ENCODE data around the gene PEX3. TPM values are rescaled to one million over a fixed set of nuclear protein-coding genes. Genes with fewer than 3 reads are reported as not detected.
A peak's percentile ranks its signal among the peaks of the same experiment; 100 is the strongest.

Gene PEX3
- total RNA-seq, 1 donor from 2014 or later, result 17.9 TPM

DNA sequence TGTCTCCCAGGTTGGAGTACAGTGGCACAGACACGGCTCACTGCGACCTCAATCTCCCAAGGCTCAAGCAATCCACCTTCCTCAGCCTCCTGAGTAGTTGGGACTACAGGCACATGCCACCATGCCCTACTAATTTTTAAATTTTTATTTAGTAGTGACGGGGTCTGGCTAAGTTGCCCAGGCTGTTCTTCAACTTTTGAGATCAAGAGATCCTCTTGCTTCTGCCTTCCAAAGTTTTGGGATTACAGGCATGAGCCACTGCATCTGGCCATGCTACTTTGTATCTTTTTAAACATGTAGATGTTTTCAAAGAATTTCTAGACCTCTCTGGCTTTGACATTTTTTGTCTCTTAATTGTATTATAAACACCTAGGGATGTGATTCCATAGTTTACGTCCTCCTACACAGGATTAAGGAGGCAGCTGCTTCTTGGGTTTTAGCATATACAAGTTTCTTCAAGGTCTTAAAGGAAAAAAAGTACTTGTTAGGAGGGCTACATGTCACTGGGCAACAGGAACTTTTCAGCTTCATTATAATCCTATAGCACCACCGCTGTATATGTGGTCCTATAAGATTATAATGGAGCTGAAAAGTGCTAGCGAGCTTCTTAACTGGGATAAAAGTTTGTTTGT lies 1.4 kb upstream of the PEX3 start:
- Mint-ChIP-seq H3K36me3 (ENCODE audit: unreplicated experiment) (peaks cover under 1% of the 10 kb centered on the region), H3K9me3 (ENCODE audit: unreplicated experiment) (no peaks in the 10 kb centered on the region), H3K27ac (ENCODE audit: unreplicated experiment) (no peak overlapping the region), H3K4me1 (ENCODE audit: unreplicated experiment) (peaks cover 18% of the 10 kb centered on the region), H3K4me3 (ENCODE audit: unreplicated experiment) (peak overlapping the region; percentile 93), H3K27me3 (ENCODE audit: unreplicated experiment) (no peaks in the 10 kb centered on the region)
- DNase-seq (ENCODE audit: extremely low spot score, unreplicated experiment), result no peak
- TF ChIP-seq CTCF (IDR thresholded peaks at IDR 0.05), result no peak

DNA sequence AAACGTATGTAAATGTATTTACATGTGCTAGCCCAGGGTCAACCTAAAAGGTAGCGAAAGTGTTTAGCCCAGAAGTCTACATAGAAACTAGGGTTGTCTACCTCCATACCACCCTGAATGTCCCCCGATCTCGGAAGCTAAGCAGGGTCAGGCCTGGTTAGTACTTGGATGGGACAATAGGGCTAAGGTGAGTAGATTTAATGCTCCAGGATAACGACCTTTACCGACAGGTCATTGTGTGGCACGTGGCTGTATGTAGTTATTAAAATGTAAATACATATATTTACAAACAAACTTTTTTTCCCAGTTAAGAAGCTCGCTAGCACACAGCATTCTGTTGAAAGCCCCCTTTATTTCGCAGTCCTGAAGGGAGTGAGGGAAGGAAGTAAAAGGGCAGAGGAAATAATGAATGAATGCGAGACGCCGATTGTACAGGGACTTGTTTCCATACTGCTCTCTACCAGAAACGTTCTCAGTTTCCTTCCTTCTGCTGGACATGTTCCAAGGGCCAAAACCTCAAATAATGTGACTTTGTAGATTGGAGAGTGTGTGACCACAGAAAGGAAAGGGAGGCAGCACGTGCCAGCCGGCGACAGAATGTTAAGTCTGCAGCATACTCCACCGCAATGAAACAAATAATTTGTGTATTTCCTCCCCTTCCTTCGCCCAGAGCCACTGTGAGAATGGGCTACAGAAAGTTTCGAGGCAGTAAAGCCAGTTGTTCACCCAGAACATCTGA lies 722 bp upstream of the PEX3 start:
- no peaks in the 10 kb centered on the region for H3K9me3 Mint-ChIP-seq (ENCODE audit: unreplicated experiment)
- peaks cover 4% of the 10 kb centered on the region for H3K36me3 Mint-ChIP-seq (ENCODE audit: unreplicated experiment)
- TF ChIP-seq CTCF (IDR thresholded peaks at IDR 0.05), result no peak
- no peak for DNase-seq (ENCODE audit: extremely low spot score, unreplicated experiment)
- peak overlapping the region; percentile 93 for H3K4me3 Mint-ChIP-seq (ENCODE audit: unreplicated experiment)
- H3K27me3 Mint-ChIP-seq (ENCODE audit: unreplicated experiment), result no peaks in the 10 kb centered on the region
- H3K27ac Mint-ChIP-seq (ENCODE audit: unreplicated experiment), result peak overlapping the region; percentile 89
- H3K4me1 Mint-ChIP-seq (ENCODE audit: unreplicated experiment), result peaks cover 18% of the 10 kb centered on the region

GRCh38 chr6:143451531-143451930 lies 926 bp downstream of the PEX3 start:
- TF ChIP-seq CTCF (IDR thresholded peaks at IDR 0.05), result no peak
- Mint-ChIP-seq H3K36me3 (ENCODE audit: unreplicated experiment) (peaks cover 4% of the 10 kb centered on the region), H3K4me1 (ENCODE audit: unreplicated experiment) (peaks cover 18% of the 10 kb centered on the region), H3K9me3 (ENCODE audit: unreplicated experiment) (no peaks in the 10 kb centered on the region), H3K27me3 (ENCODE audit: unreplicated experiment) (no peaks in the 10 kb centered on the region), H3K4me3 (ENCODE audit: unreplicated experiment) (peak overlapping the region; percentile 93), H3K27ac (ENCODE audit: unreplicated experiment) (peak overlapping the region; percentile 89)
- DNase-seq (ENCODE audit: extremely low spot score, unreplicated experiment), result no peak

- no peaks in the 10 kb centered on the region for H3K27me3 Mint-ChIP-seq (ENCODE audit: unreplicated experiment)
- no peaks in the 10 kb centered on the region for H3K9me3 Mint-ChIP-seq (ENCODE audit: unreplicated experiment)
These were observed 7.2 kb downstream of the PEX3 start for GRCh38 chr6:143457563-143458359.

More at GRCh38 chr6:143457563-143458359, 7.2 kb downstream of the PEX3 start:
- no peak for TF ChIP-seq CTCF (IDR thresholded peaks at IDR 0.05)
- no peak overlapping the region for H3K27ac Mint-ChIP-seq (ENCODE audit: unreplicated experiment)
- H3K4me1 Mint-ChIP-seq (ENCODE audit: unreplicated experiment), result peaks cover 8% of the 10 kb centered on the region
- DNase-seq (ENCODE audit: extremely low spot score, unreplicated experiment), result no peak
- H3K36me3 Mint-ChIP-seq (ENCODE audit: unreplicated experiment), result peaks cover 12% of the 10 kb centered on the region
- no peak overlapping the region for H3K4me3 Mint-ChIP-seq (ENCODE audit: unreplicated experiment)
